ENCODE results near the gene NUCB1.

DNA sequence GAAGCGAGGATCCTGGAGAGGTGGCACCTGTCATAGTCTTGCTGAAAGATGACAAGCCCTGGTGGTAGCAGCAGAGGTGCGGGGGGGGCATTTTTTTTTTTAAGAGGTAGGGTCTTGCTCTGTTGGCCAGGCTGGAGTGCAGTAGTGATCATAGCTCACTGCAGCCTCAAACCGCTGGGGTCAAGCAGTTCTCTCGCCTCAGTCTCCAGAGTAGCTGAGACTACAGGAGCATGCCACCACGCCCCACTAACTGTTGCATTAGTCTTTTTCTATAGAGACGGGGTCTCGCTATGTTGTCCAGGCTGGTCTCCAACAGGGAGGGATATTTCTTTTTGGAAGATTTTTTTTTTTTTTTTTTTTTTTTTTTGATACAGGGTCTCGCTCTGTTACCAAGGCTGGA is 57.9 kb downstream of the NUCB1 start:
- TF ChIP-seq, protein P1, sequence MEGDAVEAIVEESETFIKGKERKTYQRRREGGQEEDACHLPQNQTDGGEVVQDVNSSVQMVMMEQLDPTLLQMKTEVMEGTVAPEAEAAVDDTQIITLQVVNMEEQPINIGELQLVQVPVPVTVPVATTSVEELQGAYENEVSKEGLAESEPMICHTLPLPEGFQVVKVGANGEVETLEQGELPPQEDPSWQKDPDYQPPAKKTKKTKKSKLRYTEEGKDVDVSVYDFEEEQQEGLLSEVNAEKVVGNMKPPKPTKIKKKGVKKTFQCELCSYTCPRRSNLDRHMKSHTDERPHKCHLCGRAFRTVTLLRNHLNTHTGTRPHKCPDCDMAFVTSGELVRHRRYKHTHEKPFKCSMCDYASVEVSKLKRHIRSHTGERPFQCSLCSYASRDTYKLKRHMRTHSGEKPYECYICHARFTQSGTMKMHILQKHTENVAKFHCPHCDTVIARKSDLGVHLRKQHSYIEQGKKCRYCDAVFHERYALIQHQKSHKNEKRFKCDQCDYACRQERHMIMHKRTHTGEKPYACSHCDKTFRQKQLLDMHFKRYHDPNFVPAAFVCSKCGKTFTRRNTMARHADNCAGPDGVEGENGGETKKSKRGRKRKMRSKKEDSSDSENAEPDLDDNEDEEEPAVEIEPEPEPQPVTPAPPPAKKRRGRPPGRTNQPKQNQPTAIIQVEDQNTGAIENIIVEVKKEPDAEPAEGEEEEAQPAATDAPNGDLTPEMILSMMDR (IDR thresholded peaks at IDR 0.05) = no peak
- TF ChIP-seq POLR2A (IDR thresholded peaks at IDR 0.05) = no peak

Measured in thyroid gland (tissue), 4 donors.